Measurements from ENCODE around the gene TXNDC2. TPM values are rescaled to one million over a fixed set of nuclear protein-coding genes. Genes with fewer than 3 reads are reported as not detected.

Gene TXNDC2
- total RNA-seq, 1 donor from 2014 or later = not detected

DNA sequence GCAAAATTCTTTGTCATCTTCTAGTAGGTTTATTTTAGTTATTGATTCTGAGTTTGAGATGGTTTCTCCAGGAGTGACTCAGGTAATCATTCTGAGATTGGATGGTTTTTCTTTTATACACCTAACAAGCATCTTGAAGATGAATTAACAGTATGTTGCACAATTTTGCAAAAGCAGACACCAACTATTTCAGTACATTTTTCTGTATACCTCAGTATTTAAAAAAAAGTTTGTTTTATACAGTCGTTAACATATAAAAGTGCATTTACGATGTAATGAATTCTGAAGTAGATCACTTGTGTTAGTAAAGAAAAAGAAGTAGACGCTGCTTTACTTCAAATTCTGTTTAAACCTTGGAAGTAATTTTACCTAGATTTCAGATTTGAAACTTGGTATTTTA, 31.0 kb downstream of the TXNDC2 start:
- H3K9ac ChIP-seq = no peak overlapping the region

DNA sequence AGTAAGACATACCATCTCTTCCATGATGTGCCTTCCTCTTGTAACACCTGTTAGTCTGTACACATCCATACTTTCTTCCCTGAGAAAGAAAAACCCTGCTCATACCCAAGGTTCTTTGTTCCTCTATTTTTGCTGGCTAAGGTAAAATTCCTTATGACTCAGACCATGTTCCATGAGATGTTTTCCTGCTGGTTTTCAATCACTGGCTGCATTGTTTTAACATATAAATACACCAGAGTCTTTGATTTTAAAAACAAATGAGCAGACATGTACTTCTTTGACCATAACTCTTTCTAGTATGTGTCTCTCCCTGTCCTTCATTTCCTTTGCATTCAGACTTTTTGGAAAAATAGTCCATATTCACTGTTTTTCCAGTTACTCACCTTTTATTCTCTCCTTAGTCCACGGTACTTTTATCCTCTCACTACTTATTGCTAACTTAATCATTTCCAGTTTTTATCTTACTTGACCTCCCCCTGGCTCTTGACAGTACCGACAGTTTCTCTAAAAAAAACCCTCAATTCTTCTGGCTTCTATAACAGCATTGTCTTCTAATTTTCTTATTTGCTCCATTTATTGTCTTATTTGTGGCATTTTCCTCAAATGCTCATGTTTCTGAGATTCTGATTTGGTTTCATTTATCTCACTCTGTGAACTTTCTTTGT, 32.4 kb downstream of the TXNDC2 start:
- no peak overlapping the region for H3K4me3 Mint-ChIP-seq
- Histone ChIP-seq H3K4me3 (no peak overlapping the region), H4K20me1 (ENCODE audit: low read depth) (peaks cover 86% of the 10 kb centered on the region), H3K36me3 (no peaks in the 10 kb centered on the region), H3K9me3 (ENCODE audit: low read depth) (no peaks in the 10 kb centered on the region), H3K9ac (no peak overlapping the region), H3K4me1 (peaks cover 21% of the 10 kb centered on the region), H3K27ac (no peak overlapping the region), H3K27me3 (no peaks in the 10 kb centered on the region), H2AFZ (replicated peaks) (no peak overlapping the region), H3K4me2 (no peak overlapping the region), H3F3A (ENCODE audit: low read depth) (no peaks in the 10 kb centered on the region), H3K79me2 (ENCODE audit: low read depth) (peaks cover 89% of the 10 kb centered on the region)
- TF ChIP-seq, protein P1, sequence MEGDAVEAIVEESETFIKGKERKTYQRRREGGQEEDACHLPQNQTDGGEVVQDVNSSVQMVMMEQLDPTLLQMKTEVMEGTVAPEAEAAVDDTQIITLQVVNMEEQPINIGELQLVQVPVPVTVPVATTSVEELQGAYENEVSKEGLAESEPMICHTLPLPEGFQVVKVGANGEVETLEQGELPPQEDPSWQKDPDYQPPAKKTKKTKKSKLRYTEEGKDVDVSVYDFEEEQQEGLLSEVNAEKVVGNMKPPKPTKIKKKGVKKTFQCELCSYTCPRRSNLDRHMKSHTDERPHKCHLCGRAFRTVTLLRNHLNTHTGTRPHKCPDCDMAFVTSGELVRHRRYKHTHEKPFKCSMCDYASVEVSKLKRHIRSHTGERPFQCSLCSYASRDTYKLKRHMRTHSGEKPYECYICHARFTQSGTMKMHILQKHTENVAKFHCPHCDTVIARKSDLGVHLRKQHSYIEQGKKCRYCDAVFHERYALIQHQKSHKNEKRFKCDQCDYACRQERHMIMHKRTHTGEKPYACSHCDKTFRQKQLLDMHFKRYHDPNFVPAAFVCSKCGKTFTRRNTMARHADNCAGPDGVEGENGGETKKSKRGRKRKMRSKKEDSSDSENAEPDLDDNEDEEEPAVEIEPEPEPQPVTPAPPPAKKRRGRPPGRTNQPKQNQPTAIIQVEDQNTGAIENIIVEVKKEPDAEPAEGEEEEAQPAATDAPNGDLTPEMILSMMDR (IDR thresholded peaks at IDR 0.05) = no peak
- TF ChIP-seq EZH2 (IDR thresholded peaks at IDR 0.05) = no peak
- no peak for TF ChIP-seq EZH2phosphoT487 (IDR thresholded peaks at IDR 0.05)
- H3K36me3 Mint-ChIP-seq = peaks cover 2% of the 10 kb centered on the region
- DNase-seq (ENCODE audit: low spot score) = no peak
- no peaks in the 10 kb centered on the region for H3K9me3 Mint-ChIP-seq
- no peaks in the 10 kb centered on the region for H3K27me3 Mint-ChIP-seq (ENCODE audit: insufficient read depth, low read depth)
- H3K4me1 Mint-ChIP-seq = peaks cover 18% of the 10 kb centered on the region
- no peak overlapping the region for H3K27ac Mint-ChIP-seq

More for the DNA sequence above, 31.0 kb downstream of the TXNDC2 start:
- Histone ChIP-seq H3K79me2 (ENCODE audit: low read depth) (peaks cover 76% of the 10 kb centered on the region), H3K27ac (no peak overlapping the region), H3K36me3 (no peaks in the 10 kb centered on the region), H3K4me1 (peaks cover 21% of the 10 kb centered on the region), H3K4me3 (no peak overlapping the region), H4K20me1 (ENCODE audit: low read depth) (peaks cover 72% of the 10 kb centered on the region), H3K4me2 (peak overlapping the region; percentile 83), H3F3A (ENCODE audit: low read depth) (no peaks in the 10 kb centered on the region), H3K9me3 (ENCODE audit: low read depth) (no peaks in the 10 kb centered on the region), H2AFZ (replicated peaks) (no peak overlapping the region), H3K27me3 (no peaks in the 10 kb centered on the region)
- Mint-ChIP-seq H3K27me3 (ENCODE audit: insufficient read depth, low read depth) (no peaks in the 10 kb centered on the region), H3K4me1 (peaks cover 21% of the 10 kb centered on the region), H3K36me3 (peaks cover 2% of the 10 kb centered on the region), H3K27ac (no peak overlapping the region), H3K4me3 (peak overlapping the region; percentile 94), H3K9me3 (no peaks in the 10 kb centered on the region)
- TF ChIP-seq EZH2 (IDR thresholded peaks at IDR 0.05) (no peak), EZH2phosphoT487 (IDR thresholded peaks at IDR 0.05) (no peak)
- TF ChIP-seq, protein P1 (IDR thresholded peaks at IDR 0.05) = no peak
- DNase-seq (ENCODE audit: low spot score) = no peak

DNA sequence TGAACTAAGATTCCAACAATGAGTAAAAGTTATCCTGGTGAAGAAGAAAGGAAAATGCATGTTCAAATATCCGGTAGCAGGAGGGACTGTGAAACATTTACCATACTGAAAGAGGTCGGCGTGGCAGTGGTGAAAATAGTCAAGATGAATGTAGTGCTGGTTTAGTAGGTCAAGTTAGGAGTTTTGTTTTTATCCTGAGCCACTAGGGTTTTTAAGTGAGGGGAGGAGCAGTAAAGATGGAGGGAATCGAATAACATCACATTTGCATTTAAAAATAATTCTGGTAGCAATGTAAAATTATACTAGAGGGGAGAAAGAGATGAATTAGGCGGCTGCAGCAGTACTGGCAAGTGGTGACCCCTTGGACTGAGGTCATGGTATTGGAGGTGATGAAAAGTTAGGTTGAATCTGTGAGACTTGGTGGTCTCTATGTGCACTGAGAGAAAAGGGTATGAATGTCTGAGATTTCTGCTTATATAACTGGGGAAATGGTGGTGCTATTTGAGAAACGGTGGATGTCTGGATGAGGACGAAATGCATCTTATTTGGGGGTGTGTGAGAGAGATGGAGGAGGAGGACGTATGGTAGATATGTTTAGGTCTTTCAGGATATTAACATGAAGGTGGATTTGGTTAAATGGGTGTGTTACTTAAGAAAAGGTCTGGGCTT, 33.9 kb downstream of the TXNDC2 start:
- Histone ChIP-seq H3K4me2 (no peak overlapping the region), H3F3A (ENCODE audit: low read depth) (no peaks in the 10 kb centered on the region), H3K27me3 (no peaks in the 10 kb centered on the region)

More for the DNA sequence above, 33.9 kb downstream of the TXNDC2 start:
- Mint-ChIP-seq H3K36me3 (peaks cover 6% of the 10 kb centered on the region), H3K27me3 (ENCODE audit: insufficient read depth, low read depth) (no peaks in the 10 kb centered on the region), H3K9me3 (no peaks in the 10 kb centered on the region), H3K27ac (no peak overlapping the region), H3K4me3 (no peak overlapping the region), H3K4me1 (peaks cover 21% of the 10 kb centered on the region)
- no peak for DNase-seq (ENCODE audit: low spot score)
- H3K9ac ChIP-seq = no peak overlapping the region
- H3K27ac ChIP-seq = no peak overlapping the region
- peaks cover 28% of the 10 kb centered on the region for H3K4me1 ChIP-seq
- H4K20me1 ChIP-seq (ENCODE audit: low read depth) = peaks cover 100% of the 10 kb centered on the region
- H3K4me3 ChIP-seq = no peak overlapping the region
- H3K9me3 ChIP-seq (ENCODE audit: low read depth) = no peaks in the 10 kb centered on the region
- H3K79me2 ChIP-seq (ENCODE audit: low read depth) = peaks cover 100% of the 10 kb centered on the region
- TF ChIP-seq, protein P1 (IDR thresholded peaks at IDR 0.05) = no peak
- no peak overlapping the region for H2AFZ ChIP-seq (replicated peaks)
- no peaks in the 10 kb centered on the region for H3K36me3 ChIP-seq

All from neural progenitor cell (in vitro differentiated cells).